Endodermal cell (in vitro differentiated cells): ENCODE results near the gene TAOK1. TPM values are rescaled to one million over a fixed set of nuclear protein-coding genes. Genes with fewer than 3 reads are reported as not detected.

ENCODE experiments used
- DNase-seq: peaks from one replicate; pipeline ENCODE4 v3.0.0-alpha.2; 2017
- H3K27ac ChIP-seq: 2 replicates; pipeline ENCODE4 v1.5.1; 2013; ENCODE audit warnings: mild to moderate bottlenecking, low read depth, low read length, moderate library complexity
- H3K27me3 ChIP-seq: 2 replicates; pipeline ENCODE4 v1.6.1; 2013; ENCODE audit warnings: mild to moderate bottlenecking, low read length, moderate library complexity; ENCODE audit not compliant: insufficient read depth, control insufficient read depth, poor library complexity, severe bottlenecking
- H3K36me3 ChIP-seq: 2 replicates; pipeline ENCODE4 v1.7.0; 2013; ENCODE audit warnings: mild to moderate bottlenecking, low read length, moderate library complexity; ENCODE audit not compliant: control insufficient read depth, insufficient read depth
- H3K4me1 ChIP-seq: one replicate; pipeline ENCODE4 v1.7.0; 2013; ENCODE audit warnings: low read length; ENCODE audit not compliant: control insufficient read depth, insufficient read depth
- H3K4me3 ChIP-seq: 2 replicates; pipeline ENCODE4 v1.5.1; 2013; ENCODE audit warnings: mild to moderate bottlenecking, low read length, moderate library complexity
- H3K9ac ChIP-seq: 2 replicates; pipeline ENCODE4 v1.6.1; 2013; ENCODE audit warnings: mild to moderate bottlenecking, low read length, moderate library complexity; ENCODE audit not compliant: poor library complexity, severe bottlenecking; ENCODE audit errors: extremely low read depth
- H3K9me3 ChIP-seq: 2 replicates; pipeline ENCODE4 v1.6.1; 2013; ENCODE audit warnings: mild to moderate bottlenecking, low read length, moderate library complexity; ENCODE audit not compliant: control insufficient read depth
- H3K27ac Mint-ChIP-seq: 2 replicates; pipeline ENCODE4 v1.8.0; 2020; ENCODE audit warnings: mixed read lengths
- H3K27me3 Mint-ChIP-seq: 2 replicates; pipeline ENCODE4 v1.8.0; 2021; ENCODE audit warnings: mild to moderate bottlenecking, mixed read lengths; ENCODE audit not compliant: insufficient read depth
- H3K36me3 Mint-ChIP-seq: 2 replicates; pipeline ENCODE4 v1.8.0; 2020; ENCODE audit warnings: low read depth, mixed read lengths
- H3K4me1 Mint-ChIP-seq: 2 replicates; pipeline ENCODE4 v1.8.0; 2020; ENCODE audit warnings: mixed read lengths
- H3K4me3 Mint-ChIP-seq: 2 replicates; pipeline ENCODE4 v1.8.0; 2020; ENCODE audit warnings: mild to moderate bottlenecking, moderate library complexity, mixed read lengths
- H3K9me3 Mint-ChIP-seq: 2 replicates; pipeline ENCODE4 v1.8.0; 2020; ENCODE audit warnings: mild to moderate bottlenecking, mixed read lengths
- CTCF ChIP-seq: fragments of 200-600 bp; sonication (generic); conservative IDR thresholded peaks from 2 replicates; pipeline ENCODE4 v1.5.0; 2021; ENCODE audit warnings: antibody characterized with exemption, mild to moderate bottlenecking
- WGBS, 2 experiments: methylation state at CpG; one replicate each; pipeline versions ENCODE4 v1.1.5 to v1.1.7; 2013; ENCODE audit warnings: missing lambda C conversion rate in 2 of 2, mixed read lengths in 1 of 2; ENCODE audit not compliant: insufficient coverage in 1 of 2, insufficient read length in 1 of 2; 5-methylcytosine and 5-hydroxymethylcytosine counted together
- total RNA-seq, 2 donors: library from RNA; stranded (reverse); fragmentation: NEBNext Ultra II Directional in 1 of 2; extraction: Animal tissue kit (Norgen Biotek cat#: 25700) in 1 of 2; gene quantifications; 2 replicates in 1 of 2; 3 replicates in 1 of 2; pipeline ENCODE4 v1.2.1, GENCODE V29; 2021

The TAOK1 gene
- total RNA-seq, 2 donors from 2014 or later: 95.9 to 102 TPM

DNA sequence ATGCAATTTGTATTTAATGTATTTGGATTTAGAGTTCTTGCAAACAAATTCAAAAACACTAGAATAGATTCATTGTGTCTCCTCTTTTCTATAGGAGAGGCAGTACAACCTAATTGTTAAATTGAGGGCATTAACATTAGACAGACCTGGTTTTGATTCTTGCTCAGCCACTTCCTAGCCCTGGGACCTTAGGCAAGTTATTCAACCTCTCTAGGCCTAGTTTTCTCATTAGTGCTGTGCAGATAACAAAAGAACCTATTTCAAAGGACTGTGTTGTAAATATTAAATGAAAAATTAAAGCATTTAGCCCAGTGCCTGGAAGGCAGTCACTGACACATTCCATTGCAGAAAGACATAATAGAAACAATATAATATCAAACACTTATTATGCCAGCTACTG is 22.0 kb upstream of the TAOK1 start:
- Mint-ChIP-seq H3K4me1 (peaks cover 5% of the 10 kb centered on the region), H3K9me3 (no peaks in the 10 kb centered on the region), H3K4me3 (no peak overlapping the region), H3K27me3 (peaks cover 2% of the 10 kb centered on the region), H3K27ac (no peak overlapping the region), H3K36me3 (no peaks in the 10 kb centered on the region)
- Histone ChIP-seq H3K9ac (no peak overlapping the region), H3K36me3 (no peaks in the 10 kb centered on the region), H3K9me3 (no peaks in the 10 kb centered on the region), H3K27ac (no peak overlapping the region), H3K4me1 (peaks cover 7% of the 10 kb centered on the region), H3K27me3 (no peaks in the 10 kb centered on the region), H3K4me3 (no peak overlapping the region)
- no peak for DNase-seq
- no peak for TF ChIP-seq CTCF

GRCh38 chr17:29368926-29369325 is 21.2 kb upstream of the TAOK1 start:
- Histone ChIP-seq H3K36me3 (no peaks in the 10 kb centered on the region), H3K9me3 (no peaks in the 10 kb centered on the region), H3K4me3 (no peak overlapping the region), H3K4me1 (peaks cover 7% of the 10 kb centered on the region), H3K27me3 (no peaks in the 10 kb centered on the region), H3K27ac (peak overlapping the region; percentile 70), H3K9ac (no peak overlapping the region)
- Mint-ChIP-seq H3K27ac (no peak overlapping the region), H3K36me3 (no peaks in the 10 kb centered on the region), H3K27me3 (no peaks in the 10 kb centered on the region), H3K4me3 (no peak overlapping the region), H3K9me3 (no peaks in the 10 kb centered on the region), H3K4me1 (peaks cover 5% of the 10 kb centered on the region)
- DNase-seq: peak; percentile 66
- WGBS, 2 experiments: 83% methylated on average over 4 of the region's 4 CpGs; no CpG with 5 or more reads in 1 of the 2 experiments
- TF ChIP-seq CTCF: no peak

DNA sequence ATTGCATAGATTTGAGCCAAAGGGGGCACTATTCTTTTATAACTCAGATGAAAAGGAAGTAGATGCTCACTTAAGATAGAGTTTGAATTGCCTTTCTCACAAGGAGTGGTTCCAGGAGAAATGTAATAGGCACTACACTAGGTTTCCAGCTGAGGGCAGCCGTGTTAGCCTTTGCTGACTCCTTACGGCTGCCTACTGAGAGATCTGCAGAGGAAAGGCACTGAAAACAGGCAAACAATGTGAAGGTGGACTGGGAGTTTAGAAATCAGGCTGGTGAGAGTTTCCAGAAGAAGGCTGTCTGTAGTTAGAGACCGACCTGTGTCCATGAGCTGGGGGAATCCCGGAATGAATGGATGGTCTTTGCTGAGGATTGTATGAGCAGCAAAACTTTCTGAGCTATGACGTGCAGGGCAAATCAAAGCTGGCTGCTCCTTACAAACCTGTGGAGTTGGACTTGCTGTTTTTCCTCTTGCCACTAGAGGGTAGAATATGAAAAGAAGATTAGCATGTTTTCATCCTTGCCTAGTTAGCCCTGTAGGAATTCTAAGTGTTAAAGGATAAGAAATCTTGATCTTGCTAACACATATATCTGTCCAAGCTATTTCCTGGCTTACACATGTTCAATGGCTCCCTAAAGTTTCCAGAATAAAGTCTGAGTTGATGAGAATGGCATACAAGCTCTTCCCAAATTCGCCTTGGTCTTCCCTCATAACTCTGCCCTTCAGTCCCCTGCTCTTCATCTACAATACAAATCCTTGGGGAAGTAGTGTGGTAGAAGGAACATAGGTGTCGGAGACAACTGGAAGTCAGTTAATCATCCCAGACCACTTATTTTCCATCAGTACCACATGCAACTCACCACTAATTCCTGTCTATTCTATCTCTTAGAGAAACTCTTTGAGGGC is 20.1 kb upstream of the TAOK1 start:
- H3K27ac Mint-ChIP-seq: no peak overlapping the region
- Histone ChIP-seq H3K27ac (peak overlapping the region; percentile 54), H3K9me3 (no peaks in the 10 kb centered on the region), H3K4me1 (peaks cover 7% of the 10 kb centered on the region), H3K9ac (no peak overlapping the region), H3K4me3 (peak overlapping the region; percentile 50), H3K27me3 (no peaks in the 10 kb centered on the region), H3K36me3 (no peaks in the 10 kb centered on the region)
- peak; percentile 84 for TF ChIP-seq CTCF
- H3K36me3 Mint-ChIP-seq: no peaks in the 10 kb centered on the region
- 15 to 24% methylated on average over 6 to 7 of the region's 7 CpGs for WGBS, 2 experiments
- no peaks in the 10 kb centered on the region for H3K9me3 Mint-ChIP-seq
- peaks cover 8% of the 10 kb centered on the region for H3K4me1 Mint-ChIP-seq
- H3K27me3 Mint-ChIP-seq: no peaks in the 10 kb centered on the region
- DNase-seq: peak; percentile 93
- H3K4me3 Mint-ChIP-seq: no peak overlapping the region
